GM18520 (cell line): Measurements from ENCODE around the gene POGZ.

Source experiments
- ATAC-seq: cut with Tn5 transposase; IDR thresholded peaks from one replicate; pipeline ENCODE4 v1.9.1; 2021; ENCODE audit not compliant: unreplicated experiment

The POGZ gene, protein sequence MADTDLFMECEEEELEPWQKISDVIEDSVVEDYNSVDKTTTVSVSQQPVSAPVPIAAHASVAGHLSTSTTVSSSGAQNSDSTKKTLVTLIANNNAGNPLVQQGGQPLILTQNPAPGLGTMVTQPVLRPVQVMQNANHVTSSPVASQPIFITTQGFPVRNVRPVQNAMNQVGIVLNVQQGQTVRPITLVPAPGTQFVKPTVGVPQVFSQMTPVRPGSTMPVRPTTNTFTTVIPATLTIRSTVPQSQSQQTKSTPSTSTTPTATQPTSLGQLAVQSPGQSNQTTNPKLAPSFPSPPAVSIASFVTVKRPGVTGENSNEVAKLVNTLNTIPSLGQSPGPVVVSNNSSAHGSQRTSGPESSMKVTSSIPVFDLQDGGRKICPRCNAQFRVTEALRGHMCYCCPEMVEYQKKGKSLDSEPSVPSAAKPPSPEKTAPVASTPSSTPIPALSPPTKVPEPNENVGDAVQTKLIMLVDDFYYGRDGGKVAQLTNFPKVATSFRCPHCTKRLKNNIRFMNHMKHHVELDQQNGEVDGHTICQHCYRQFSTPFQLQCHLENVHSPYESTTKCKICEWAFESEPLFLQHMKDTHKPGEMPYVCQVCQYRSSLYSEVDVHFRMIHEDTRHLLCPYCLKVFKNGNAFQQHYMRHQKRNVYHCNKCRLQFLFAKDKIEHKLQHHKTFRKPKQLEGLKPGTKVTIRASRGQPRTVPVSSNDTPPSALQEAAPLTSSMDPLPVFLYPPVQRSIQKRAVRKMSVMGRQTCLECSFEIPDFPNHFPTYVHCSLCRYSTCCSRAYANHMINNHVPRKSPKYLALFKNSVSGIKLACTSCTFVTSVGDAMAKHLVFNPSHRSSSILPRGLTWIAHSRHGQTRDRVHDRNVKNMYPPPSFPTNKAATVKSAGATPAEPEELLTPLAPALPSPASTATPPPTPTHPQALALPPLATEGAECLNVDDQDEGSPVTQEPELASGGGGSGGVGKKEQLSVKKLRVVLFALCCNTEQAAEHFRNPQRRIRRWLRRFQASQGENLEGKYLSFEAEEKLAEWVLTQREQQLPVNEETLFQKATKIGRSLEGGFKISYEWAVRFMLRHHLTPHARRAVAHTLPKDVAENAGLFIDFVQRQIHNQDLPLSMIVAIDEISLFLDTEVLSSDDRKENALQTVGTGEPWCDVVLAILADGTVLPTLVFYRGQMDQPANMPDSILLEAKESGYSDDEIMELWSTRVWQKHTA (N-terminal part only)

DNA sequence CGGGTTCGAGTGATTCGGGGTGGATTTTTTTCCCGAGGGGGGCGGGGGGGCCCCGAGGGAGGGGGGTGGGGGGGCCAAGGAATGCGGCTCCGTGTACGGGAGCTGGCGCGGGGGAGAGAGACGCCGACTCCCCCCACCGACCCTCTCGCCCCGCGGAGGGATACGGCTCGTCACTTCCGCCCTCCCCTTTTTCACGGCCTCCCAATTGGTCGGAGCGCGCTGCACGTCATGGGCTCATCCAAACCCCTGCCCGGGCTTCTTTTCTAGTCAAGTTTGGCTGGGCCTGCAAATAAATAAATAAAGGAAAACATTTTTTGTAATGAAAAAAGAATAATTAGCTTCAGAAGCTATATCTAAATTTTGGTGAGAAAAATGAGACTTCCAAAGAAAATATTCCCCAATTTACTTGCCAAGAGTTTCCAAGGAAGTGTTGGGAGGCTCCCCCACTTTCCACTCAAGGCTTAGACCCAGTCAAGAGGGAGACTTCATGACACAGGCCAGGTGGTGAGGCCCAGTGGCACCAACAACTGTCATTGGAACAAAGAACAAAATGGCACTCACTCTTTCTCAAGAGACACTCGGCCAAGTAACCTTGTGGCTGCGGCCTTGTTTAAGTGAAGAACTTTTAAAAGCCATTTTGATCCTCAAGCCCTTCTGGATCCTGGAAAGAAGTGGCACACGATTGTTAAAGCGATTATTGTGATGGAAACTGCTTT lies at the start of gene POGZ:
TSS of gene POGZ (minus strand) at position 164 of the 716 bp plus-strand sequence. CDS start 17,290 bp downstream, outside the sequence.
- no peak for ATAC-seq

- no peak for ATAC-seq
Measured at GRCh38 chr1:151508833-151509232, 49.5 kb upstream of the POGZ start.

- no peak for ATAC-seq
Measured at GRCh38 chr1:151504759-151505158, 45.5 kb upstream of the POGZ start.

DNA sequence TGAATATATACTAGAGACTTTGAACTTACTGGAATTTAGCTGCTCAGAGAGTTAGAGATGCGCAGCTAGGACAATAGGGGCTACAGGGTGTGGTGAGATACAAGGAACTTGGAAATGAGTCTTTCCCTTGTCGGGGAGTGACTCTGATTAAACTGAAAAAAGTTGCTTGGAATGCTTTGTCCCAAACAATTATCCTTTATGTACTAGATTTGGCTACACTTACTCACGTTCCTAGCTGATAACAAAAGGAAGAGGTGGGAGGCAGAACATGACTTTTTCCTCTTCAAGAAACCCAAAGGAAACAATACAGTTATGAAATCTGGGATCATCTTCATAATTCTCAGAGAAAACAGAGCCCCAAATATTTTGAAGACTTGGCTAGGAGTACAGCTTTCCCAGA lies 45.0 kb upstream of the POGZ start:
- no peak for ATAC-seq

GRCh38 chr1:151502859-151503780 lies 43.8 kb upstream of the POGZ start:
- no peak for ATAC-seq

DNA sequence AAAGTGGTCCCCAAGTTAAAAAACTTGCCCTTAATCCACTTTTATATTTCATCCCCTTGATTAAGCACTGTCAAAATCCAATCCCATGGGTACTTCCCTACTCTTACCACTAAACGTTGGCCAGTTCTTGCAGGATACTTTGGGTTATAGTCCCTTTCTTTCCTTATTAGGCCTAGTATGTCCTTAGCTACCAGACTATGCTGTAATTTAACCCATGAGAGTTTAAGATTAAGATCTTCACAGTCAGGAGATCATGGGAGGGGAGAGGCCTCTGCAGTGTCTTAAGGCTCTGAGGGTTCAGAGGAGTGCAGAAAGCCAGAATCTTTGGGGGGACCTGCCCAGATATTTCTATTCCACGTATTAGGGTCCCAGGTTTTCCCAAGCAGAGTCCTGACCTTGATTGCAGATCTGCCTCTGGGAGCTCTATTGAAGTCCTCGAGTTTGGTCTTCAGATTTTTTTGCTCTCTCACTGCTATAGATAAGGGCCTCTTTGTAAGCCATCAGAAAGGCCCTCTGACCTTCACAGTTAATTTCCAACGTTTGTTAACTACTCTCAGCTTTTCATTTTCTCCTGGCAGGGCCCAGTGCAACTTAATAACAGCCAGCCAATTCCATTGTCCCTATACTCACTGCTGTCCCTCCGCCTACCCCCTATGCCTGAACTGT lies 42.9 kb upstream of the POGZ start:
- no peak for ATAC-seq

- no peak for ATAC-seq
Measured at GRCh38 chr1:151501474-151501873, 42.2 kb upstream of the POGZ start.

DNA sequence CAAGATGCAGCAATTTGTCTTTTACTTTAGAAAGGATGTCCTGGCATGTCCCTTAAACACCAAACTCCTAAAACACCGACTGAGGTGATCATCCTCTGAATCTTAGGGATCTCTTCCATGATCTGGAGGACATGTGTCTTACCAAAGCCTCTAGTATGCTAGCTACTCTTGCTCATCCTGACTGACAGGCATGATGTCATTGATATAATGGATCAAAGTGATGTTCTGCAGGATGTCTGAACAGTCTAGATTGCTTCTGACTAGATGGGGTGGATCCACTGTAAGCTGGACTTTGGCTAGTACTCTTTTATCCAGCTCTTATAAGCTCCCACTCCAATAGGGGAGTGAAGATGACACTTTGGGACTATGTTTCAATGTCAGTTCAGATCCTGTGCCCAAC lies 40.6 kb upstream of the POGZ start:
- no peak for ATAC-seq

DNA sequence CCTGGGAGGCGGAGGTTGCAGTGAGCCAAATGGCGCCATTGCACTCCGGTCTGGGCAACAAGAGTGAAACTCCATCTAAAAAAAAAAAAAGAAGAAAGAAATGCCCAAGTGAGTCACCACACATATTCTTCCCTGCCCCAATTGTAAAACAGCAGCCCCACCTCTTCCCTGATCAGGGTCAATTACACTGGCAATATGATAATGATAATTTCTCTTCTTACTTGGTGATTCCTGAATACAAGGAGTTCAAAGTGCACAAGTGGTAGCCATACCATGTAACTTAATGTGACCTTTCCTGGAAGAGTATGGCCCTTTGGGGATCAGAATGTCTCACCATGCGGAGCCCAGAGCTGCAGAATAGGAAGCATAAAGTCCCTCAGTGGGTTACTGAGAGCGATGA lies 40.1 kb upstream of the POGZ start:
- ATAC-seq: no peak

DNA sequence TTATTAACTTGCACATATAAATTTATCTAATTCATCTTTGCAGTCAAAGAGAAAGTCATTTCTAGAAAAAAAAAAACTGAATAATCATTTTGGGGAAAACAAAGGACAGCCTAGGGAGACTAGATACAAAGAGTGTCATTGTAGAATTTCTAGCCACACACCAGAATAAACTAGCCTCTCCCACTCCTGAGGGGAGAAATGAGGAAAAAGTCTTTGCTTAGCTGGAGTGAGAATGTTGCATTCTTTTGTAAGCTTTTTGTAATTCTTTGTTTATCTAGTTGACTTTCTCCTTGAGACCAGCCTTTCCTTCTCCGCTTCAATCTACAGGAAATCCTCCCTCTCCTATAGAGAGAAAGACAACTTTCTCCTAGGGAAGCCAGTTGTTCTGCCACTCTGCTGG lies 36.0 kb upstream of the POGZ start:
- no peak for ATAC-seq

DNA sequence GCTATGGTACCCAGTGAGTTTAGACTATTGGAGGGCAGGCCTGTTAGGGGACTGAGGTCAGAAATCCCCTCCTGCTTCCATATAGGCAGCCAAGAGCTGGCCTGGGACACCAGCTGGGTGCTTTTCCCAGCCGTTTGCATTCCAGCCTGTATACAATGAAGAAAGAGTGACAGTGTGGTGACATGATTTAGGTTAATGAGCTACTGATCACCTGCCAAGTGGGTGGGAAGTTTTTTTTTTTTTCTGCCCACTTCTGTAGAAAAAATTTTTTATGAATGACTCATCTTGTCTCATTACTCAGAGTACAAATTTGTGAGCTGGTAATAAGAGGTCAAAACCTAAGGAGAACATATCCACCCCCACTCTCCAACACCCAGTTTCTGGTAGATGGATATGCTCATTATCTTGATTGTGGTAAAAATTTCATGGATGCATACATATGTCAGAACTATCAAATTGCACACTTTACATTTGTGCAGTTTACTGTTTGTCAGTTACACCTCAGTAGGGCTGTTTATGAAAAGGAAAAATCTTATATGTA lies 35.5 kb upstream of the POGZ start:
- no peak for ATAC-seq

DNA sequence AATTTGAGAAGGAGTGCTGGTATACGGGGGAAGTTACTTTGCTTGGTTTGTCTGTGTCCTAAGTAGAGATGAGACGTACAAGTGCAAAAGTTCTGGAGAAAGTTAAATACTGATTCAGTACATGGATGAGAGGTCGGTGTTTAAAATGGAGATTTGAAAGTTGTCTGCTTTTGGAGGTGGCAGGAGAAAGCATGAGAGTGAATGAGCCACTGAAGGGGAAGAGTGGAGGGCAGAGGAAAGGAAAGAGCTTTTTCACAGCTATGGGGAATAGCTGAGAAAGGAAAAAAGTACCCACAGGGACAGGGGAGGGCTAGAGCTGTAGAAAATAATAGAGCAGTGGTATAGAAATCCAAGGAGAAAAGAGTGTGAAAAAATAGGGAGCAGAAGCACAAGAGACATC lies 33.7 kb upstream of the POGZ start:
- no peak for ATAC-seq

DNA sequence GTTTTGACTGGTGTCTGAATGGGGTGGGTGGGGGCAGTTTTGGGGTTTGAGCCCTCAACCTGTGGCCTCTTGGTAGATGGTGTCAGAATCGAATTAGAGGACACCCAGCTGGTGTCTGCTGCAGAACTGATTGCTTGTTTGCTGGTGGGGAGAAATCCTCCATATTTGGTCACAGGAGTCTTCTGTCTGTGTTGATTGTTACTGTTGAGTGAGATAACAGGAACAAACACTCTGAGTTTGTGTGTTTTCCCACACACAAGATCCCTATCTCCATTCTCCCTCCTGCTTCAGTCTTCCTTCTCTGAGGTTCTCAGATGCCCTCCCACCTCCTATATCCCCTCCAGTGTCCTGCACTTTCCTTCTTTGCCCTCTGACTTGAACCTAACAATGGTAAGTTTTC lies 32.8 kb upstream of the POGZ start:
- ATAC-seq: no peak

GRCh38 chr1:151491641-151492040 lies 32.3 kb upstream of the POGZ start:
- ATAC-seq: no peak

DNA sequence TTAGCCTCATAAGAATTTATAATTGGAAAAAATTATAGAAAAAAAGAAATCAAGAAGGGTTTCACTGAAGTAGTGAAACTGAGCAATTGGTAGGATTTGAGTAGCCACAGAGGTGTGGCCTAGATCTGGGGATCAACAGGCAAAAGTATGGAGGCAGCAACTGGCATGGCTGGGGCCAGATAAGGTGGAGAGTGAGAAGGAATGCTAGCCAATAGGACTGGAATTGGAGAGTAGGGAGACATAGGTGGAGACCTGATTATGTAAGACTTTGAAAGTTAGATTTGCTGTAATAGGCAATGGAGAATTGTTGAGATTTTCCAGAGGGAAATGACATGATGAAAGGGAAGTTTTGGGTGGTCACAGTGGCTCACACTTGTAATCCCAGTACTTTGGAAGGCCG lies 27.3 kb upstream of the POGZ start:
- ATAC-seq: no peak

DNA sequence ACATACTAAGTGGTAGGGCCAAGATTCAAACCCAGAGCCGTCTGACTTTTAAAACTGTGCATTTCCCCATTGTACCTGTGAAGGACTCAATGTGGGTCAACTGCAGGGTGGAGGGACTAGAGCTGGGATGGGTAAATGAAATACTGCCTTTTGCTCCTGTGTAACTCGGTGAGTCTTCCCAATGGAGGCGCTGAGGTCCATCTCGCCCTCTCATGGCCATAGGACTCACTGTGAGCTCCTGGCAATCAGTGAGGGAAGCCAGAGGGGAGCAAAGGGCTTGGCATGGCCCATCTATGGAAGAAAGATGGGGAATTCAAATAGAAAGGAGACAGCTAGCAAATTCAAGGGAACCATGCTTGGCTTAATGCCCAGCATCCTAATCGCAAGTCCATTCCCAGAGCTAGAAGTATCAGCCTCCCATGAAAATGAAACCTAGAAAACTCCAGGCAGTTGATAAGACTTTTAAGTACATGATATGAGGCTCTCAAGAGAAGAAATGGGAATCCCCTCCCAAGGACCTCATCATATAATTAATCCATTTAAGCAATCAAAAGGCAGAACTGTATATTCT lies 26.5 kb upstream of the POGZ start:
- ATAC-seq: no peak

DNA sequence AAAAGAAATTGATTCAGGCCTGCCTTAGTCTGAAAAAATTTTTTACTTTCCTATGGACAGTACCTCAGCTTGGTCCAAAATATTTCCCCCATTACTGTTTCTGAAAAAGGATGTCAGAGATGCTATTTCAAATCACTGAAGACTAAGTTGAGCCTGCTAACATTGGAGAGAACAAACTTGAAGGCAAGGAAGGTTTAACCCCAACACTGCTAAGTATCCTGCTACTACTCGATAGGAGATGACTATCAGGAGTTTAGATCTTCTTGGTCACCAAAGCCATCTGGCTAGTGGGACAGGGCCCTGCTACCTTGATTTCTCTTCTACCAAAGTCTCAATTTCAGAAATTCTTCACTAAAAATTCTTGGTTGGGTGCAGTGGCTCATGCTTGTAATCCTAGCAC lies 22.7 kb upstream of the POGZ start:
- ATAC-seq: no peak

GRCh38 chr1:151479462-151479861 lies 20.2 kb upstream of the POGZ start:
- ATAC-seq: no peak

GRCh38 chr1:151478923-151479322 lies 19.6 kb upstream of the POGZ start:
- no peak for ATAC-seq
